Measurements from ENCODE around the gene IGFL4.

- no peak for TF ChIP-seq POLR2A (IDR thresholded peaks at IDR 0.05)
- TF ChIP-seq CTCF (IDR thresholded peaks at IDR 0.05): no peak
Observed at GRCh38 chr19:45999653-46000121, 41.1 kb downstream of the IGFL4 start.

Data from testis (tissue), 2 donors.